H54 (cell line): ENCODE results near the gene SDF2L1.
"Not testable (repeated sequence)": the region's sequence is repeated elsewhere in the genome, so short reads cannot be mapped to it uniquely, and the experiment has no call there.

Source experiments
- DNase-seq: peaks from one replicate; pipeline ENCODE4 v3.0.0; 2011; ENCODE audit warnings: low spot score, mixed read lengths; ENCODE audit not compliant: insufficient read length
- FAIRE-seq: peaks from 3 replicates; lab custom pipeline; 2011; peaks lifted over from hg19 to GRCh38; lab: Jason Lieb, UNC
- POLR2A ChIP-seq: IDR thresholded peaks from 2 replicates; pipeline ENCODE4 v1.6.1; 2011; ENCODE audit warnings: low read depth, mild to moderate bottlenecking, low read length

The SDF2L1 gene, protein sequence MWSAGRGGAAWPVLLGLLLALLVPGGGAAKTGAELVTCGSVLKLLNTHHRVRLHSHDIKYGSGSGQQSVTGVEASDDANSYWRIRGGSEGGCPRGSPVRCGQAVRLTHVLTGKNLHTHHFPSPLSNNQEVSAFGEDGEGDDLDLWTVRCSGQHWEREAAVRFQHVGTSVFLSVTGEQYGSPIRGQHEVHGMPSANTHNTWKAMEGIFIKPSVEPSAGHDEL

DNA sequence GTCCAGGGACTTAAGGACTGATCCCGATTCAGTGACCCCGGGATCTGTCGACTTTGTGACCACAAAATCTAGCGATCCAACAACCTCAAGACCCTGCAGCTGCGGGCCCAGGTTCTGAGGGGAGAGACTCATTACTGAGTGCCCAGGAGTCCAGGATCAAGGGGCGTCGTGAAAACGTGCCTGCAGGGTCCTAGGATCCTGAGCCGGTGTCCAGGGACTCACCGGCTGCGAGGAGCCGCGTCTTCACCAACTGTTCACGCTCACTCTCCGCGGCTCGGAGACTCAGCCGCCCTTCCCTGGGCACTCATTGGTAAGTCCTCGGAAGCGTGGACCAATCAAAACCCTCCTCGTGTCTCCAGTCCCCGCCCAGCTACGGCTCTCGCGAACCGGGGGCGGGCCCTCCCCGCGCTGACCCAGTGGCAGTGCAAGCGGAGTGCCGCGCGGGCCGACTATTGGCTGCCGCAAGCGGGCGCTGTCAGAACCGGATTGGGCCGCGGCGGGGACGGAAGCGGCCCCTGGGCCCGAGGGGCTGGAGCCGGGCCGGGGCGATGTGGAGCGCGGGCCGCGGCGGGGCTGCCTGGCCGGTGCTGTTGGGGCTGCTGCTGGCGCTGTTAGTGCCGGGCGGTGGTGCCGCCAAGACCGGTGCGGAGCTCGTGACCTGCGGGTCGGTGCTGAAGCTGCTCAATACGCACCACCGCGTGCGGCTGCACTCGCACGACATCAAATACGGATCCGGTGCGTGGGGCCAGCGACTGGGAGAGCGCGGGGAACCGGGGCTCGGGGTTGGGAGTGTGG lies at the start of gene SDF2L1:
Gene SDF2L1 (plus strand): TSS at position 514 of the 795 bp plus-strand sequence. CDS start 35 bp downstream, at position 549.
- DNase-seq (peak; percentile 95), FAIRE-seq (peak; percentile 67)
- peak; percentile 76 for TF ChIP-seq POLR2A

DNA sequence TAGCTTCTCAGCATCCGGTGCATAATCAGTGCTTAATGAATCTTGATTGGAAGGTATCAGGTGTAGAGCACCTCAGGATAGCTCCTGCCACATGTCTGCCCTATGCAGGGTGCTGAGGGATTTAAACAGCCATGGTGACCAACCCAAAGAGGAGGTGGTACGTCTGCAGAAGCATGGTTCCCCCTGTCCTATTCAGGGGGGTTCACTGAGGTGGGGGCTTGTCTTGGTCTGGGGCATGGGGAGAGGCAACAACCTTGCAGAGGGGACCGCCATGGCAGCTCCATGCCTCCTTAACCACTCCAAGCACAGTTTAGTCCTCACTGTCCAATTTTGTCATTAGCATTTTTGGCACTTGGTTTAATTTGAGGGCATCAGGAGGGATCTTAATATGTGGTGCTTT lies 49.7 kb upstream of the SDF2L1 start:
- FAIRE-seq = no peak
- no peak for TF ChIP-seq POLR2A
- DNase-seq = no peak

DNA sequence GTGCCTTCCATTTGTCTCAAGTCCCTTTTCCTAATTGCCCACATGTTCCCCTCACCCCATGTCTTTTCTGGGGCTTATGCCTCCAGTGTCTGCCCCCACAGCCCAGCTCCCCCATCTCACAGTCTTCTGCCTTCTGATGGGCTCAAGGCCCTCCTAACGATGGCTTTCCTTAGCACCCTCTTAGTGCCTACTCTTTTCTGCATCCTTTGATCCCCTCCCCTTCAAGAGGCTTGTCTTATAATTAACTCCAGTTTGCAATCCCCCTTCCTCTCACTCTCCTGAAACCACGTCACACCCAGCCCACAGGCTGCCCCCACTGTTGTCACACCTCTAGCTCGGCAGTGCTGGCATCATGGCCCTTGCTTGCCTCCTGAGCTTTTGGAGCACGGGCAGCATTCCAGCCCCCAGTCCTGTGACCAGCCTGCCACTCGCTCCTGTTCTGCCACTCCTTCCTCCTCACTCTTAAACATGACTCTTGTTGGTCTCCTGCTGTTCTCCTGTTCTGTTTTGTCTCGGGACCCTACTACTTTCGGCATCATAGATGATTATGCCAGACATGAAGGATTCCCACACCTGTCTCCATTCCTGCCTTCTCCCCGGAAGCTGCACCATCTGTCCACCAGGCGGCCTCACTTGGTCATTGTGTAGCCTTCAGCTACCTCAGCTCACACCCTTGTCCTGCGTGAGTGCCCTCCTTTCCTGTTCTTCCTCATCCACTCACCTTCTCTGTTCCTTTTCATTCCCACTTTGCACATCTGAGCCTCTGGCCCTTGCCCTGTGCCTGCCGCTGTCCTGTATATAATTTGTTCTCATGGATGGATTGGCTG lies 48.5 kb upstream of the SDF2L1 start:
- TF ChIP-seq POLR2A = no peak
- FAIRE-seq = no peak
- DNase-seq = no peak

DNA sequence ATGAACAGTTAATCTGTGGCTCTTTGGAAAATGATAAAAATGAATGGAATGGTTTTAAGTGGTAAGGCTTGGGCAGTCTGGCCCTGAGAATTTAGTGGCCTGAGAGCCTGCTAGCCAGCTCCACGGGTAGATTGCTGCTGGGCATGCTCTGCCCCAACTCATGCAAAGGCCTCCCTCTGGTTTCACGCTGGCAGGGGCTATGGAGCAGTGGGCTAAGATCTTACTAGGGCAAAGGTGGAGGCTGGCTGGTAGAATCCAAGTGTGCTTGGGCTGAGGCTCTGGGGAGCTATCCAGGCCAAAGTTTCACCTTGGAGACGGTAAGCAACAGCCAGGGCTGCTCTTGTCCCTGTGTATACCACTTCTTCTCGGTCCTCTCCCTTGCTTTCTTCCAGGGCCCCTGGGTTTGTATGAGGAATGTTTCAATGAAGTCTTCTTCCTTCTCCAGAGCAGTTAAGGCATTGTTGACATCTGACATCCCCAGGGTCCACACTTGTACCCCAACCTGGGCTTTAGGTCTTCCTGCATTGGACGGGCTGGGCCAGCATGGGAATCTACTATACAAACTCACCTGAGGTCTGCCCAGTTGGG lies 47.1 kb upstream of the SDF2L1 start:
- no peak for DNase-seq

DNA sequence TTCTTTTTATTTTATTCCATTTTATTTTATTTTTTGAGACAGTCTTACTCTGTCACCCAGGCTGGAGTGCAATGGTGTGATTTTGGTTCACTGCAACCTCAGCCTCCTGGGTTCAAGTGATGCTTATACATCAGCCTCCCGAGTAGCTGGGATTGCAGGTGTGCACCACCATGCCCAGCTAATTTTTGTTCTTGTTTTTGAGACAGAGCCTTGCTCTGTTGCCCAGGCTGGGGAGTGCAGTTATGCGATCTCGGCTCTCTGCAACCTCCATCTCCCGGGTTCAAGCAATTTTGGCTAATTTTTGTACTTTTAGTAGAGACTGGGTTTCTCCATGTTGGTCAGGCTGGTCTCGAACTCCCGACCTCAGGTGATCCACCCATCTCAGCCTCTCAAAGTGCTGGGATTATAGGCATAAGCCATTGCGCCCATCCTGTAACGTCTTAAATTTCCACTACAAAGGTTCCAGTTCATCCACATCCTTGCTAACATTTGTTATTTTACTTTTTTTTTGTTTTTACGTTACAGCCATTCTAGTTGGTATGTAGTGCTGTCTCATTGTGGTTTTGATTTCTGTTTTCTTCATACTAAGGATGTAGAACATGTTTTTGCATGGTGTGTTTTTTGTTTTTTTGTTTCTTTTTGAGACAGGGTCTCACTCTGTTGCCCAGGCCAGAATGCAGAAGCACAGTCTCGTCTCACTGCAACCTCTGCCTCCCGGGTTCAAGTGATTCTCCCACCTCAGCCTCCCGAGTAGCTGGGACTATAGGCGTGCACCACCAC lies 45.6 kb upstream of the SDF2L1 start:
- DNase-seq, FAIRE-seq: not testable (repeated sequence)

More for the DNA sequence above, 47.1 kb upstream of the SDF2L1 start:
- TF ChIP-seq POLR2A = no peak
- no peak for FAIRE-seq

DNA sequence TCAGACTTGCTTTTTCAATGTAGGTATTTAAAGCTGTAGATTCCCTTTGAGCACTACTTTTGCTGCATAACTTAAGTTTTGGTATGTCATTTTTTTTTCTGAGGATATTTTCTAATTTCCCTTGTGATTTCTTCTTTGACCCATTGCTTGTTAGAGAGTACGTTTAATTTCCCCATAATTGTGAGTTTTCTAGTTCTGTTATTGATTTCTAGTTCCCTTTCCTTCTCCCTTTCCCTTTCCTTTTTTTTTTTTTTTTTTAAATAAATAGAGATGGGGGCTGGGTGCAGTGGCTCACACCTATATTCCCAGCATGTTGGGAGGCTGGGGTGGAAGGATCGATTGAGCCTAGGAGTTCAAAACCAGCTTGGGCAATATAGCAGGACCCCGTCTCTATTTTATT lies 43.8 kb upstream of the SDF2L1 start:
- FAIRE-seq (no peak), DNase-seq (no peak)
- TF ChIP-seq POLR2A = no peak

DNA sequence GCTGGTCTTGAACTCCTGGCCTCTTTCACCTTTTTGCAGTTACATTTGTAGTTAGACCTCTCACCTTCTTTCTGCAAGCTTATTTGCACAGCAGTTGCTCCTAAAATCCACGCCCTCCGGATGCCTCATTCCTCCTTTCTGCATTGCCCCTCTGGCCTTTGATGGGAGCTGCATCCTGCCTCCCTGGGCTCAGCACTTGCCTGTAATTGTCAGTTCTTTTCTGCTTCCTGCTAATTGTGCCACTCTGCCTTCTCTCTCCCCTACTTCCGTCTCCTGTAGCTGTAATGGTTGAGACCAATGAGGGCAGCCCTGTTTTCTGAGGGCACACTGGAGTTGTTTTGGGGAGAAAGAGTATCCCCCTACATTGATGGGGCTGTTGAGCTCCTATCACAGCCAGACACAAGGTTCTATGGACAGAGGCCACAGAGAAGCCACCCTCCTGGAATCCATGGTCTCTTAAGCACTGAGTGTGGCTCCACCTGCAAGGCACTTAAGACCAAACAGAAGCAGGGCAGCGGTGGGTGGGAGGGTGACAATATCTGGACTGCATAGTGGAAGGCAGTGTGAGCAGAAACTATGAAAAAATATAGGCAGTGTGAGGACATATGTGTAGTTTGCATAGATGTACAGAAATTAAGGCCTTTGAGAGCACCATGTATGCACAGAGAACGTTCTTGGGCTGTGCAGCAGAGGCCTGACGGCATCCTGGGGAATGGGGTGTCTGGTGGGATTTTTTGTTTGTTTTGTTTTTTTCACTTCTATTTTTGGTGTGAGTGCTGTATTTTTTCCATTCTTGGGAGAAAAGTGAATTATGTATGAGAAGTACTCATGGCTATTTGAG lies 42.8 kb upstream of the SDF2L1 start:
- TF ChIP-seq POLR2A = no peak
- DNase-seq (no peak), FAIRE-seq (no peak)

DNA sequence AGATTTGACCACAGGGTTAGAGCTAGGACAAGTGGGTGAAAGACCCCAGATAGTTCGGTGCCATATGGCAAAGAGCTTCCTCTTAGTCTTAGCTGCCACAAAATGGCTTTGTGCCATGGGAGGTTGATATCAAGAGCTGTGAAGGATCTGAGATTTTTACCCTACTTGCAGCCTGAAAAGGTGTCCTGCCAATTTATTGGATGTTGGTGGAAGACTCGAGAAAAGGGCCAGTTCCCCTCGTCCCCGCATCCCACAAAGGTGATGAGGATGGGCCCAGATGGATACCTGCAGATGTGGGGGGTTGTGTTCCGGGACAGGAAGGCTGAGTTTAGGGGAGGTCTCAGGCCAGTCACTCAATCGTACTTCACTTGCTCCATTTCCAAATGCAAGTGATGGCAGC lies 39.5 kb upstream of the SDF2L1 start:
- DNase-seq = no peak
- FAIRE-seq = no peak
- TF ChIP-seq POLR2A = no peak

DNA sequence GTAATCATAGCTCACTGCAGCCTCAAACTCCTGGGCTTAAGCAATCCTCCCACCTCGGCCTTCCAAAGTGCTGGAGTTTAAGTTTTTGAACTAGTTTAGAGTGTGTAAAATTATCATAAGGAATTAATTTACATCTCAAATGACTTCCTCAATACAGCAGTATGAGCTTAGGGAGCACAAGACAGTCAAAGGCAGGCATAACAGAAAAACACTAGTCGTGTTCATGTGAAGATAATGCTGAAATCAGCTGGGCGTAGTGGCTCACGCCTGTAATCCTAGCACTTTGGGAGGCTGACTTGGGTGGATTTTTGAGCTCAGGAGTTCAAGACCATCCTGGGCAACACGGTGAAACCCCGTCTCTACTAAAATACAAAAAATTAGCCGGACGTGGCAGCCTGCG lies 38.1 kb upstream of the SDF2L1 start:
- FAIRE-seq = no peak
- DNase-seq = no peak
- no peak for TF ChIP-seq POLR2A

DNA sequence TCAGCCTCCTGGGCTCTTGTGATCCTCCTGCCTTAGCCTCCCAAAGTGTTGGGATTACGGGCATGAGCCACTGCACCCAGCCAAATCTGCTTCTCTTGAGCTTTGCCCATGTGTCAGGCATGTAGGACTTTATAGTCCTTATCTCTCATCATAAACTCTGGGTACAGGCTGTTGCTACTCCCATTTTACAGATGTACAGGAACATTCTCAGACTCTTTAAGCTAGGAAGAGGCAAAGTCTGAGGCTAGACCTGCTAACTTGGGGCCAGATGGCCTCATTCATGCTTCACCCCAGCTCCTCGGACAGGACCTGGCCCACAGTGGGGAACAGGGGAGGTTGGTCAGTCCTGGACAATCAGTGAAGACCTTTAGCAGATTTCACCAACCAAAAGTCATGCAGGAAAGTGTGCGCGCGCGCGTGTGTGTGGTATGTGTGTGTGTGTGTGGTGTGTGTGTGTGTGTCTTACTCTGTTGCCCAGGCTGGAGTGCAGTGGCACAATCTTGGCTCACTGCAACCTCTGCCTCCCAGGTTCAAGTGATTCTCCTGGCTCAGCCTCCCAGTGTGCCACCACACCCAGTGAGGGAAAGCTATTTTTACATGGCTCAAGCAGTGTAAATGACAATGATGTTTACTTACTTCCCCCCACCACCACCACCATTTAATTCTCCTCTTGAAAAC lies 36.1 kb upstream of the SDF2L1 start:
- FAIRE-seq (no peak), DNase-seq (no peak)
- no peak for TF ChIP-seq POLR2A

DNA sequence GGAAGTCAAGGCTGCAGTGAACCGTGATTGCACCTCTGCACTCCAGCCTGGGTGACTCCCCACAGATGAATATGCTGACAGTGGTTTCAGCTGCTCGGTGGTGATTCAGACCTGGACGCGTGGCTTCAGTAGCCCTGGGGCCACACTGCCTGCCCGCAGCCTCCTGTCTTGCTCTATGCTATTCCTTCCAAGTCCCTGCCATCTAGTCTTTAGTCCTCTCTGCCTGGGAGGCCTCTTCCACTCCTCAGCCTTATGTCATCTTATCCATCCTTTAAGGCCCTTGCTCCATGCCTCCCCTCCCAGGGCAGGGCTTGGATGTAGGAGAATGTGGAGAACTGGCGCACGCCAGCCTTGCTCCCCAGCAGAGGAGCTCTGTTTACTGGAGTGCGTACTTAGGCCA lies 35.3 kb upstream of the SDF2L1 start:
- peak; percentile 50 for DNase-seq
- peak; percentile 68 for FAIRE-seq
- no peak for TF ChIP-seq POLR2A

DNA sequence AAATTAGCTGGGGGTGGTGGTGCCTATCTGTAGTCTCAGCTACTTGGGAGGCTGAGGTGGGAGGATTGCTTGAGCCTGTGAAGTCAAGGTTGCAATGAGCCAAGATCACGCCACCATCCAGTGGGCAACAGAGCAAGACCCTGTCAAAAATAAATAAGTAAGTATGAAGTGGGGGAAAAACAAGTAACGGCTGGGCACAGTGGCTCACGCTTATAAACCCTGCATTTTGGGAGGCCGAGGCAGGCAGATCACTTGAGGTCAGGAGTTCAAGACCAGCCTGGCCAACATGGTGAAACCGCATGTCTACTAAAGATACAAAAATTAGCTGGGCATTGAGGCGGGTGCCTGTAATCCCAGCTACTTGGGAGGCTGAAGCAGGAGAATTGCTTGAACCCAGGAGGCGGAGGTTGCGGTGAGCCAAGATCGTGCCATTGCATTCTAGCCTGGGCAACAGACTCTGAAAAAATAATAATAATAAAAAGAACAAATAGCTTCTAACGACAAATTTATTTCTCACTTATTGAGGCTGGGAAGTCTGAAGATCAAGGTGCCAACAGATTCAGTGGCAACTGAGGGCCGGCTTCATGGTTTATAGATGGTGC lies 32.4 kb upstream of the SDF2L1 start:
- not testable (repeated sequence) for DNase-seq, FAIRE-seq
